Astrocyte of the spinal cord (primary cell): ENCODE results near the gene NME9.

Source experiments
- DNase-seq: peaks from one replicate; pipeline ENCODE4 v3.0.0; 2011; ENCODE audit warnings: low read depth, low spot score
- H3K4me3 ChIP-seq: 2 replicates; pipeline ENCODE4 v1.5.1; 2011; ENCODE audit warnings: low read depth, mild to moderate bottlenecking, low read length, moderate library complexity
- CTCF ChIP-seq: IDR thresholded peaks from 2 replicates; pipeline ENCODE4 v1.5.1; 2012; ENCODE audit warnings: low read depth, mild to moderate bottlenecking, low read length, inconsistent platforms
- in situ Hi-C: cut with HindIII; loops from 2 replicates; pipeline ENCODE4 v1.10.0; 2017; ENCODE audit warnings: low sequenced_read_pairs

Gene NME9

GRCh38 chr3:138310494-138310893 lies 19.2 kb downstream of the NME9 start:
- no peak for TF ChIP-seq CTCF
- no peak overlapping the region for H3K4me3 ChIP-seq
- in situ Hi-C loops = no loop called here
- no peak for DNase-seq

- in situ Hi-C loops = no loop called here
- TF ChIP-seq CTCF = no peak
- no peak overlapping the region for H3K4me3 ChIP-seq
- no peak for DNase-seq
Observed at GRCh38 chr3:138308783-138309182, 20.9 kb downstream of the NME9 start.

- no peak overlapping the region for H3K4me3 ChIP-seq
- no peak for TF ChIP-seq CTCF
- in situ Hi-C loops = no loop called here
- DNase-seq = no peak
Observed at GRCh38 chr3:138307899-138308298, 21.8 kb downstream of the NME9 start.

GRCh38 chr3:138303474-138303873 lies 26.2 kb downstream of the NME9 start:
- no peak for DNase-seq
- TF ChIP-seq CTCF = no peak
- in situ Hi-C loops = no loop called here
- H3K4me3 ChIP-seq = no peak overlapping the region

GRCh38 chr3:138300647-138301046 lies 29.0 kb downstream of the NME9 start:
- TF ChIP-seq CTCF = no peak

GRCh38 chr3:138297876-138298275 lies 31.8 kb downstream of the NME9 start:
- TF ChIP-seq CTCF = no peak
- DNase-seq = no peak
- in situ Hi-C loops = no loop called here
- H3K4me3 ChIP-seq = no peak overlapping the region

More at GRCh38 chr3:138300647-138301046, 29.0 kb downstream of the NME9 start:
- in situ Hi-C loops = no loop called here
- H3K4me3 ChIP-seq = no peak overlapping the region
- no peak for DNase-seq

- in situ Hi-C loops = no loop called here
- TF ChIP-seq CTCF = no peak
- DNase-seq = no peak
- H3K4me3 ChIP-seq = no peak overlapping the region
Observed at GRCh38 chr3:138297059-138297607, 32.5 kb downstream of the NME9 start.
